ENCODE measurements around the gene DHX15.

DNA sequence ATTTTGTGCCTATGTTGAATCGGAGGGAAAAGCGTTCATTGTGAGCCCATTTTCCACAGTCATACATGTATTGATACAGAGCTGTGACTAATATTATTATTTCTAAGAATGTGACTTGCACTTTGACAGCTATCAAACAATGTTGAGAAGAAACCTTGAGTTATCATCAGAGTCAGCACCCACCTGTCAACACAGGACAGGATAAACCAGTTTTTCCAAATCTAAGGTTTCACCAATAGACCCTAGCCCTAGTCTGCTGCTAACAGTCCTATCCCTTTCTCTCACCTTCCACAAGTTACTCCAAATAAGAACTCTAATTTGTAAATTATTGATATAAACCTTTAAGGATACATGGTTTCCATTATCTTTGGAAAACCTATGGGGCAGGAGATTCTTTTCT is 47.7 kb upstream of the DHX15 start:
- no peak for TF ChIP-seq SRF (IDR thresholded peaks at IDR 0.05; ENCODE audit: low read depth, low read length)
- TF ChIP-seq EP300 (IDR thresholded peaks at IDR 0.05; ENCODE audit: borderline replicate concordance in 1 of 2, low read depth in 2 of 2, low read length in 2 of 2) = no peak
- no peak for TF ChIP-seq CTCF (IDR thresholded peaks at IDR 0.05; ENCODE audit: control extremely low read depth in 1 of 3, insufficient read depth in 1 of 3, low read depth in 1 of 3, low read length in 3 of 3)
- no peak for TF ChIP-seq POLR2A (IDR thresholded peaks at IDR 0.05; ENCODE audit: control extremely low read depth in 1 of 2, low read depth in 2 of 2, low read length in 2 of 2)
- no peak for TF ChIP-seq KDM1A (IDR thresholded peaks at IDR 0.05; ENCODE audit: borderline replicate concordance, low read length)
- TF ChIP-seq SIRT6 (IDR thresholded peaks at IDR 0.05; ENCODE audit: low read length) = no peak
- no peak for TF ChIP-seq GTF2F1 (IDR thresholded peaks at IDR 0.05; ENCODE audit: borderline replicate concordance, low read depth, low read length)
- no peak for TF ChIP-seq RNF2 (IDR thresholded peaks at IDR 0.05; ENCODE audit: borderline replicate concordance, low read depth, low read length, missing control alignments, poor library complexity, severe bottlenecking)
- no peak for TF ChIP-seq YY1 (IDR thresholded peaks at IDR 0.05; ENCODE audit: low read depth, low read length)
- TF ChIP-seq EZH2 (IDR thresholded peaks at IDR 0.05; ENCODE audit: low read depth, low read length, severe bottlenecking) = no peak
- TF ChIP-seq RFX5 (IDR thresholded peaks at IDR 0.05; ENCODE audit: borderline replicate concordance, low read depth, low read length) = no peak
- TF ChIP-seq, protein P1, sequence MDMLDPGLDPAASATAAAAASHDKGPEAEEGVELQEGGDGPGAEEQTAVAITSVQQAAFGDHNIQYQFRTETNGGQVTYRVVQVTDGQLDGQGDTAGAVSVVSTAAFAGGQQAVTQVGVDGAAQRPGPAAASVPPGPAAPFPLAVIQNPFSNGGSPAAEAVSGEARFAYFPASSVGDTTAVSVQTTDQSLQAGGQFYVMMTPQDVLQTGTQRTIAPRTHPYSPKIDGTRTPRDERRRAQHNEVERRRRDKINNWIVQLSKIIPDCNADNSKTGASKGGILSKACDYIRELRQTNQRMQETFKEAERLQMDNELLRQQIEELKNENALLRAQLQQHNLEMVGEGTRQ (IDR thresholded peaks at IDR 0.05; ENCODE audit: low read length) = no peak
- TF ChIP-seq RAD21 (IDR thresholded peaks at IDR 0.05 in 1 of 2, conservative IDR thresholded peaks at IDR 0.05 in 1 of 2; ENCODE audit: low read depth in 2 of 2, low read length in 2 of 2) = no peak
- TF ChIP-seq SP2 (IDR thresholded peaks at IDR 0.05; ENCODE audit: low read length) = no peak
